Naive thymus-derived CD4-positive, alpha-beta T cell (primary cell): Measurements from ENCODE around the gene SMIM33. TPM values are rescaled to one million over a fixed set of nuclear protein-coding genes. Genes with fewer than 3 reads are reported as not detected.
"Not testable (repeated sequence)": the region's sequence is repeated elsewhere in the genome, so short reads cannot be mapped to it uniquely, and the experiment has no call there.

Source experiments
- ATAC-seq: fragments of 150-1000 bp; cut with Tn5 transposase; 2 replicates; pipeline ENCODE4 v1.10.0; 2021; ENCODE audit warnings: mild to moderate bottlenecking, moderate library complexity
- CTCF ChIA-PET: fragments of 350-600 bp; sonication (Branson Sonifier 250); formaldehyde crosslinking; loops from one replicate; lab custom pipeline; 2021; ENCODE audit warnings: antibody characterized with exemption; lab: Charles Lee
- POLR2A ChIA-PET: fragments of 350-600 bp; sonication (Branson Sonifier 250); formaldehyde crosslinking; loops from one replicate; lab custom pipeline; 2021; ENCODE audit warnings: antibody characterized with exemption, inconsistent platforms; lab: Charles Lee
- DNase-seq, 9 donors: peaks; one replicate each; pipeline versions ENCODE4 v3.0.0 to v3.0.0-alpha.2; 2020 to 2022; ENCODE audit warnings: mixed read lengths in 1 of 9
- H3K27ac ChIP-seq: one replicate; pipeline ENCODE4 v1.7.0; 2013; ENCODE audit warnings: mild to moderate bottlenecking, low read depth, low read length, moderate library complexity
- H3K27me3 ChIP-seq, 2 donors: one replicate each; pipeline ENCODE4 v1.7.0; 2013; ENCODE audit warnings: low read length in 2 of 2, mild to moderate bottlenecking in 2 of 2, moderate library complexity in 2 of 2; ENCODE audit not compliant: control insufficient read depth in 2 of 2, insufficient read depth in 2 of 2
- H3K36me3 ChIP-seq, 3 experiments: 1 replicate in 2 of 3; 2 replicates in 1 of 3; pipeline ENCODE4 v1.7.0; 2013; ENCODE audit warnings: low read length in 3 of 3, mild to moderate bottlenecking in 3 of 3, moderate library complexity in 1 of 3; ENCODE audit not compliant: insufficient read depth in 3 of 3, control insufficient read depth in 2 of 3
- H3K4me1 ChIP-seq, 2 donors: one replicate each; pipeline ENCODE4 v1.7.0; 2013; ENCODE audit warnings: low read length in 2 of 2, mild to moderate bottlenecking in 2 of 2, moderate library complexity in 1 of 2; ENCODE audit not compliant: control insufficient read depth in 2 of 2, insufficient read depth in 2 of 2
- H3K4me3 ChIP-seq: 2 replicates; pipeline ENCODE4 v1.7.0; 2013; ENCODE audit warnings: mild to moderate bottlenecking, low read length
- H3K9me3 ChIP-seq, 3 experiments: 1 replicate in 2 of 3; 2 replicates in 1 of 3; pipeline ENCODE4 v1.7.0; 2013; ENCODE audit warnings: low read length in 3 of 3; ENCODE audit not compliant: control insufficient read depth in 2 of 3
- H3K27ac Mint-ChIP-seq, 9 donors: one replicate each; pipeline ENCODE4 v1.8.0; 2020 to 2022; ENCODE audit warnings: mixed read lengths in 9 of 9, mild to moderate bottlenecking in 8 of 9, moderate library complexity in 5 of 9, inconsistent platforms in 2 of 9
- H3K27me3 Mint-ChIP-seq, 5 donors: one replicate each; pipeline ENCODE4 v1.8.0; 2021 to 2022; ENCODE audit warnings: mixed read lengths in 5 of 5, mild to moderate bottlenecking in 1 of 5
- H3K36me3 Mint-ChIP-seq, 5 donors: one replicate each; pipeline ENCODE4 v1.8.0; 2020 to 2022; ENCODE audit warnings: mixed read lengths in 5 of 5, mild to moderate bottlenecking in 3 of 5, inconsistent platforms in 1 of 5
- H3K4me1 Mint-ChIP-seq, 7 donors: one replicate each; pipeline ENCODE4 v1.8.0; 2020 to 2022; ENCODE audit warnings: mixed read lengths in 7 of 7, mild to moderate bottlenecking in 3 of 7, inconsistent platforms in 1 of 7
- H3K4me3 Mint-ChIP-seq, 10 donors: one replicate each; pipeline ENCODE4 v1.8.0; 2020 to 2022; ENCODE audit warnings: mild to moderate bottlenecking in 10 of 10, mixed read lengths in 10 of 10, moderate library complexity in 6 of 10, inconsistent platforms in 2 of 10
- H3K9me3 Mint-ChIP-seq, 11 donors: one replicate each; pipeline ENCODE4 v1.8.0; 2020 to 2022; ENCODE audit warnings: mixed read lengths in 11 of 11, mild to moderate bottlenecking in 4 of 11, inconsistent platforms in 1 of 11, moderate library complexity in 1 of 11
- intact Hi-C, 2 donors: fragments of 100-400 bp; cut with micrococcal nuclease; formaldehyde crosslinking; loops; one replicate each; pipeline ENCODE4 v1.15.1; 2023
- polyA plus RNA-seq, 2 donors: library from polyadenylated mRNA; unstranded; fragments of 300-500 nt; fragmentation: Illumina TruSeq; gene quantifications; one replicate each; pipeline ENCODE4 v1.2.3, GENCODE V29; 2021
- total RNA-seq, 6 experiments: library from RNA in 5 of 6; stranded (reverse) in 5 of 6; gene quantifications; 1 replicate in 5 of 6; 2 replicates in 1 of 6; pipeline ENCODE4 v1.2.3 and lab custom pipeline; 2021 to 2026

SMIM33 gene
- total and polyA plus RNA-seq, 7 experiments from 2014 or later = 0.09 to 0.99 (median 0.27) TPM; not detected in 2

GRCh38 chr5:139474890-139475791 is 4.3 kb downstream of the SMIM33 start:
- H3K27me3 ChIP-seq = no peaks in the 10 kb centered on the region
- peaks cover 60 to 92% (median 80%) of the 10 kb centered on the region in 7 donors for H3K4me1 Mint-ChIP-seq
- H3K27me3 Mint-ChIP-seq = no peaks in the 10 kb centered on the region
- DNase-seq = peak in 4 of 9 donors; percentile 40 to 48 (median 44)
- H3K36me3 ChIP-seq = peaks cover 4 to 35% (median 12%) of the 10 kb centered on the region in 3 experiments
- H3K27ac Mint-ChIP-seq = peak overlapping the region; percentile 30 to 98 (median 88)
- ATAC-seq = peak; percentile 74
- H3K9me3 Mint-ChIP-seq = no peaks in the 10 kb centered on the region
- ChIA-PET CTCF (interaction anchor here (0.6 to 2.1 kb wide), 4 partner anchors 35 to 300 kb away, joined by 3 to 7 read pairs (median 4); no protein-coding TSS in a partner anchor), POLR2A (interaction anchor here (0.6 to 8.4 kb wide), 10 partner anchors 7 to 42 kb away, joined by 4 to 83 read pairs (median 4); partner anchors contain the start of genes DNAJC18, ECSCR and STING1)
- peak overlapping the region; percentile 42 for H3K4me3 ChIP-seq
- H3K27ac ChIP-seq = peak overlapping the region; percentile 64
- H3K36me3 Mint-ChIP-seq = peaks cover 0 to 29% (median 20%) of the 10 kb centered on the region in 5 donors
- intact Hi-C loops = loop anchor here (1.0 to 5.0 kb wide), 4 partner anchors 7 to 52 kb away; partner anchors contain the start of genes DNAJC18 (in 1 of the 2) and STING1 (in 1 of the 2)
- no peaks in the 10 kb centered on the region for H3K9me3 ChIP-seq
- peaks cover 37 to 76% of the 10 kb centered on the region in 2 donors for H3K4me1 ChIP-seq
- H3K4me3 Mint-ChIP-seq = peak overlapping the region; percentile 49 to 97 (median 68)

GRCh38 chr5:139475865-139476617 is 5.2 kb downstream of the SMIM33 start:
- Mint-ChIP-seq H3K9me3 (no peaks in the 10 kb centered on the region), H3K36me3 (peaks cover 3 to 37% (median 28%) of the 10 kb centered on the region in 5 donors), H3K27me3 (no peaks in the 10 kb centered on the region), H3K27ac (peak overlapping the region; percentile 23 to 98 (median 88)), H3K4me3 (peak overlapping the region in 9 of 10 donors; percentile 25 to 97 (median 69)), H3K4me1 (peaks cover 59 to 92% (median 80%) of the 10 kb centered on the region in 7 donors)
- peak overlapping the region; percentile 64 for H3K27ac ChIP-seq
- DNase-seq (no peak), ATAC-seq (no peak)
- no peak overlapping the region for H3K4me3 ChIP-seq
- intact Hi-C loops = loop anchor here in 1 of 2 donors (1.0 to 2.0 kb wide), 2 partner anchors 37 to 53 kb away; partner anchors contain the start of gene DNAJC18
- ChIA-PET POLR2A (interaction anchor here (0.6 to 4.7 kb wide), 8 partner anchors 14 to 41 kb away, joined by 4 to 36 read pairs (median 4); partner anchors contain the start of gene ECSCR), CTCF (interaction anchor here (1.1 to 2.1 kb wide), 3 partner anchors 34 to 53 kb away, joined by 3 to 7 read pairs (median 4); no protein-coding TSS in a partner anchor)
- H3K36me3 ChIP-seq = peaks cover 4 to 41% (median 17%) of the 10 kb centered on the region in 3 experiments
- peaks cover 36 to 76% of the 10 kb centered on the region in 2 donors for H3K4me1 ChIP-seq
- no peaks in the 10 kb centered on the region for H3K27me3 ChIP-seq
- H3K9me3 ChIP-seq = no peaks in the 10 kb centered on the region

GRCh38 chr5:139478657-139479423 is 8.0 kb downstream of the SMIM33 start:
- Mint-ChIP-seq H3K36me3 (peaks cover 3 to 38% (median 28%) of the 10 kb centered on the region in 5 donors), H3K27ac (peak overlapping the region; percentile 21 to 94 (median 83)), H3K4me3 (peak overlapping the region; percentile 53 to 80 (median 62)), H3K4me1 (peaks cover 41 to 77% (median 64%) of the 10 kb centered on the region in 7 donors)
- H3K4me3 ChIP-seq, H3K9me3 ChIP-seq, H3K9me3 Mint-ChIP-seq, intact Hi-C loops, H3K27me3 ChIP-seq, ATAC-seq, H3K27me3 Mint-ChIP-seq, DNase-seq: not testable (repeated sequence)
- CTCF ChIA-PET = interaction anchor here (0.7 to 1.3 kb wide), 2 partner anchors 9 to 56 kb away, joined by 3 read pairs; no protein-coding TSS in a partner anchor
- POLR2A ChIA-PET = interaction anchor here (0.6 to 7.2 kb wide), 9 partner anchors 8 to 457 kb away, joined by 3 to 83 read pairs (median 4); partner anchors contain the start of genes DNAJC18 and SMIM33
- Histone ChIP-seq H3K36me3 (peaks cover 4 to 42% (median 17%) of the 10 kb centered on the region in 3 experiments), H3K27ac (peak overlapping the region; percentile 49), H3K4me1 (peaks cover 38 to 56% of the 10 kb centered on the region in 2 donors)

- ATAC-seq, H3K9me3 Mint-ChIP-seq, H3K27me3 Mint-ChIP-seq, H3K9me3 ChIP-seq, intact Hi-C loops, DNase-seq, H3K27me3 ChIP-seq, H3K4me3 ChIP-seq: not testable (repeated sequence)
- Mint-ChIP-seq H3K4me1 (peaks cover 39 to 68% (median 57%) of the 10 kb centered on the region in 7 donors), H3K4me3 (peak overlapping the region in 2 of 10 donors; percentile 56 to 69), H3K27ac (peak overlapping the region in 3 of 9 donors; percentile 20 to 95 (median 83)), H3K36me3 (peaks cover 3 to 37% (median 28%) of the 10 kb centered on the region in 5 donors)
- ChIA-PET POLR2A (interaction anchor here (0.7 to 7.2 kb wide), 5 partner anchors 9 to 55 kb away, joined by 3 to 83 read pairs (median 54); partner anchors contain the start of genes DNAJC18 and SMIM33), CTCF (interaction anchor here (1.3 to 4.0 kb wide), 2 partner anchors 33 to 57 kb away, joined by 3 to 26 read pairs; no protein-coding TSS in a partner anchor)
- Histone ChIP-seq H3K4me1 (peaks cover 37 to 47% of the 10 kb centered on the region in 2 donors), H3K36me3 (peaks cover 4 to 42% (median 17%) of the 10 kb centered on the region in 3 experiments), H3K27ac (peak overlapping the region; percentile 49)
Measured at GRCh38 chr5:139479729-139480128, 8.9 kb downstream of the SMIM33 start.

- CTCF ChIA-PET = interaction anchor here (1.0 to 4.0 kb wide), 6 partner anchors 10 to 64 kb away, joined by 3 to 26 read pairs (median 6); partner anchors contain the start of gene SMIM33
Measured at GRCh38 chr5:139481122-139481533, 10.3 kb downstream of the SMIM33 start.

More at GRCh38 chr5:139481122-139481533, 10.3 kb downstream of the SMIM33 start:
- Histone ChIP-seq H3K27me3 (no peaks in the 10 kb centered on the region), H3K4me3 (peak overlapping the region; percentile 87), H3K27ac (peak overlapping the region; percentile 80), H3K9me3 (no peaks in the 10 kb centered on the region), H3K4me1 (peaks cover 23 to 33% of the 10 kb centered on the region in 2 donors), H3K36me3 (peaks cover 4 to 37% (median 15%) of the 10 kb centered on the region in 3 experiments)
- Mint-ChIP-seq H3K27ac (peak overlapping the region; percentile 94 to 99 (median 96)), H3K4me1 (peaks cover 26 to 54% (median 44%) of the 10 kb centered on the region in 7 donors), H3K36me3 (peaks cover 0 to 26% (median 16%) of the 10 kb centered on the region in 5 donors), H3K4me3 (peak overlapping the region; percentile 86 to 99 (median 94)), H3K9me3 (no peaks in the 10 kb centered on the region), H3K27me3 (no peaks in the 10 kb centered on the region)
- peak in 2 of 9 donors; percentile 18 to 40 for DNase-seq
- POLR2A ChIA-PET = interaction anchor here (1.4 to 7.2 kb wide), 15 partner anchors 10 to 139 kb away, joined by 5 to 83 read pairs (median 8); partner anchors contain the start of genes DNAJC18, PAIP2, SMIM33 and UBE2D2
- peak; percentile 21 for ATAC-seq
- intact Hi-C loops = loop anchor here in 1 of 2 donors (1.0 kb wide), 1 partner anchor 12 kb away; no protein-coding TSS in a partner anchor
